ENCODE measurements around the gene OLFM2.
"Not testable (repeated sequence)": the region's sequence is repeated elsewhere in the genome, so short reads cannot be mapped to it uniquely, and the experiment has no call there.

The OLFM2 gene

DNA sequence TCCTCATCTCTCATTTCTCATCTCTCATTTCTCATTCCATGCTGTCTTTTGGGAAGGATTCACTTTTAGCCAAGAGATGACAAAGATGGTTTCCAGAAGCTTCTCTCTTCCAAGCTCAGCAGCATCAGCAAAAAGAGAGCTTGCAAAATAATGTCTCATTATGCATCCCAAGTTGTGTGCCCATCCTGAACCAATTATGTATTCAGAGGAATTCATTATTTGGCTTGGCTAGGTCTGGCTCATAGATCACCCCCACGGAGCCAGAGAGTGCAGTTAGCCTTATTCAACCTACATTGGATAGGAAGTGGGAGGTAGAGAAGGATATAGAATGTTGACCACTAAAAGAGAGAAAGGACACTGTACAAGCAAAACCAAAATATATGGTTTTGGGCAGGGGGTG is 5.4 kb upstream of the OLFM2 start:
- DNase-seq (ENCODE audit: low spot score), result no peak

DNA sequence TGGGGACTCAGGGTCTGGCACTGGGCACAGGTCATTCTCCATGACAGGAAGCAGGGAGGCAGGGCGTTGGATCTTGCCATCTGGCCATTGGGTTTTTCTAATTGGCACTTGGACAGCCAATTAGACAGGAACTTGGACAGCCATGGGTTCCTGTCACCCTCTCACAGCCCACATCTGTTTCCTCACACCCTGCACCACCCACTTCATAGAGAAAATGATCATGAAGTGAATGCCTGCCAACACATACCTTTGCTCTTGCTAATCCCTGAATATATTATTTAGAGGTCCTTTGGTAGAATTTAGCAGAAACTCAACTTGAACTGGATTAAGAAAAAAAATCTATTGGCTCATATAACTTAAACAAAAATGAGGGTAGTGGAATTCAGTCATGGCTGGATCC is 4.9 kb upstream of the OLFM2 start:
- DNase-seq (ENCODE audit: low spot score), result no peak

GRCh38 chr19:9940778-9941177 is 4.5 kb upstream of the OLFM2 start:
- no peak for DNase-seq (ENCODE audit: low spot score)

GRCh38 chr19:9939301-9939913 is 3.1 kb upstream of the OLFM2 start:
- no peak for DNase-seq (ENCODE audit: low spot score)

DNA sequence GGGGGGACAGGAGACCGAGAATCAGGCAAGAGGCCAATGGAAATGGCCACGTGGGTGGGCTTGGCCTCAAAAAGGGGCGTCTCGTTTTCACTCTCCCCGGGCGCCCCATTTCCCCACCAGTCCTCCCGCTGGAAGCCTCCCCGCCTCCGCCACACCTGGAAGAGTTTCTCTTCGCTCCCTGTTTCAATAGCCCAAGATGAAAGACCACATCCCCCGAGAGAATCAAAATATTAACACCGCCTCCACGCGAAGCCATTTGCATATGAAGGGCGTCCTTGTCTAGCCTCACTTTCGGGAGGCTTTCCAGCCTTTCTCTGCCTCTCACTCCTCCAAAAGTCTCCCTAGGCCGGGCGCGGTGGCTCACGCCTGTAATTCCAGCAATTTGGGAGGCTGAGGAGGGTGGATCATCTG is 691 bp upstream of the OLFM2 start:
- DNase-seq (ENCODE audit: low spot score), result no peak

GRCh38 chr19:9935506-9936325 is 599 bp downstream of the OLFM2 start:
- no peak for DNase-seq (ENCODE audit: low spot score)

GRCh38 chr19:9934132-9934950 is 2.0 kb downstream of the OLFM2 start:
- peak; percentile 78 for DNase-seq (ENCODE audit: low spot score)

- no peak for DNase-seq (ENCODE audit: low spot score)
Observed at GRCh38 chr19:9932835-9933234, 3.5 kb downstream of the OLFM2 start.

- DNase-seq (ENCODE audit: low spot score), result no peak
Observed at GRCh38 chr19:9931629-9932028, 4.7 kb downstream of the OLFM2 start.

GRCh38 chr19:9923440-9923839 is 12.9 kb downstream of the OLFM2 start:
- DNase-seq (ENCODE audit: low spot score), result no peak

DNA sequence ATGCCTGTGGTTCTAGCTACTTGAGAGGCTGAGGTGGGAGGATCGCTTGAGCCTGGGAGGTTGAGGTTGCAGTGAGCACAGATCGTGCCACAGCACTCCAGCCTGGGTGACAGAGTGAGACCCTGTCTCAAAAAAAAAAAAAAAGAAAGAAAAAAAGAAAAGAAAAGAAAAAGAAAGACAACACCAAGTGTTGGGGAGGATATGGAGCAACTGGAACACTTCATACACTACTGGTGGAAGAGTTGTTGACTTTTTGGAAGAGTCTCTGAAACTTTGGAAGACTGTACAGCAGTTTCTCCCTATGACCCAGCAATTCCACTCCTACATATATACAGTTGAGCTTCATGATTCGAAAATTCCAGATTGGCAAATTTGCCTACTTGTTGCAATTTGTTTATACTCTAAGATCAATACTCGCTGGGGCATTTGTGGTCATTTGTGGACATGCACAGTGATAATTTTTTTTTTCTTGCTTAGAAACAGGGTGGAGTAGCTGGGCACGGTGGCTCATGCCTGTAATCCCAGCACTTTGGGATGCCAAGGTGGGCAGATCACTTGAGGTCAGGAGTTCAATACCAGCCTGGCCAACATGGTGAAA is 13.4 kb downstream of the OLFM2 start:
- not testable (repeated sequence) for DNase-seq (ENCODE audit: low spot score)

DNA sequence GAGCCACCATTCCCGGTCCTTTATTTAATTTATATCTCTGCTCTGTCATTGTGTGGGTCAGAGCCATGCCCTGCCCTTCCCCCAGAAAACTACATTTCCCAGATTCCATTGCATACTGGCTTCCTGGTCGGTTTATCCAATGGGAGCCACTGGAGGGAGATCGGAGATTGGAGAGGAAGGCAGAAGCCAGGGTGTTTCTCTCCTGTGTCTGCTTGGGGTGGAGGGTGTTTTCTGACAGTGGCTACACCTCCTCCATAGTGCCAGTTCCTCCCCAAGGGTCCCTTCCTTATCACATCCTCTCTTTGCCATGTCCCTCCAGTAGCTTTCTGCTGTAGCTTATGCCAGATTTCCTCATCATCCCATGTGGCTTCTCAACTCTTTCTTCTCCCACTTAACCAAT is 19.0 kb downstream of the OLFM2 start:
- no peak for DNase-seq (ENCODE audit: low spot score)

- no peak for DNase-seq (ENCODE audit: low spot score)
Observed at GRCh38 chr19:9916719-9917118, 19.6 kb downstream of the OLFM2 start.

DNA sequence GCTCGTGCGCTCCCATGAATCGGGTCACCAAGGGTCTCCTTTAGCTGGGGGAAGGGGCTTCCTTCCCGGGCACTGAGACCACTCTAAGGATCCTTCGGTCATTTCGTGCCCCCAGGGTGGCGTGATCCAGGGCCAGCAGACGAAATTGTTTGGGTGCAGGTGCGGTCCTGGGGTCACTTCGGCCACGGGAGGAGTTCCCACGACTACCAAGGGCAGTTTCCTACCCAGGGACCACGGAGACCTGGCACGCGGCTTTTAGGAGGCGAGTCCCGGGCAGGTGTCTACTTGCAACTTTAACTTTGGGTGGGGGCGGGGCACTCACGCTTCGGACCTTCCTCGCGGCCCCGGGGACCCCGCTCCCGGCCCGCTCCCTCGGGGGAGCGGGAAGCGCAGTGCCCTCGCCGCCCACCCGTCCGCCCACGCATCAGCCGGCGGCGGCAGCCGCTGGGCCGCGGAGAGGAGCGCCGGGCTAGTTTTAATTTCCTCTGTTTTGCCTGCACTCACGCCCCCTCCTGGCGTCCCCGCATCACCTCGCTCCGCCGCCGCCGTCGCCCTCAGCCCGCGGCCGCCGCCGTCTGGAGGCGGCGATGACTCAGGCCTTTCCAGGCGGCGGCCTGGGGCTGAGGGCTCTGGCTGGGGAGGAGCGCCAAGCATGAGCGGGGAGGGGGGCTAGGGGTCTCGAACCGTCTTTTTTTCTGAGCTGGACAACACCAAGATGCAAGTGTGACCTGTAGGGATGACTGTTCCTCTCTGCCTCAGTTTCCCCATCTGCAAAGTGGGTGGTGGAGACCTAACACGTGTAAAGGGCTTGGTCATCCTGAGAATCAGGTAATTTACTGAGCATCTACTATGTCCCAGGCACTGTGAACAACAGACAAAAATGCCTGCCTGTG is 21.8 kb downstream of the OLFM2 start:
- DNase-seq (ENCODE audit: low spot score), result peak; percentile 42

GRCh38 chr19:9914001-9914314 is 22.4 kb downstream of the OLFM2 start:
- no peak for DNase-seq (ENCODE audit: low spot score)

DNA sequence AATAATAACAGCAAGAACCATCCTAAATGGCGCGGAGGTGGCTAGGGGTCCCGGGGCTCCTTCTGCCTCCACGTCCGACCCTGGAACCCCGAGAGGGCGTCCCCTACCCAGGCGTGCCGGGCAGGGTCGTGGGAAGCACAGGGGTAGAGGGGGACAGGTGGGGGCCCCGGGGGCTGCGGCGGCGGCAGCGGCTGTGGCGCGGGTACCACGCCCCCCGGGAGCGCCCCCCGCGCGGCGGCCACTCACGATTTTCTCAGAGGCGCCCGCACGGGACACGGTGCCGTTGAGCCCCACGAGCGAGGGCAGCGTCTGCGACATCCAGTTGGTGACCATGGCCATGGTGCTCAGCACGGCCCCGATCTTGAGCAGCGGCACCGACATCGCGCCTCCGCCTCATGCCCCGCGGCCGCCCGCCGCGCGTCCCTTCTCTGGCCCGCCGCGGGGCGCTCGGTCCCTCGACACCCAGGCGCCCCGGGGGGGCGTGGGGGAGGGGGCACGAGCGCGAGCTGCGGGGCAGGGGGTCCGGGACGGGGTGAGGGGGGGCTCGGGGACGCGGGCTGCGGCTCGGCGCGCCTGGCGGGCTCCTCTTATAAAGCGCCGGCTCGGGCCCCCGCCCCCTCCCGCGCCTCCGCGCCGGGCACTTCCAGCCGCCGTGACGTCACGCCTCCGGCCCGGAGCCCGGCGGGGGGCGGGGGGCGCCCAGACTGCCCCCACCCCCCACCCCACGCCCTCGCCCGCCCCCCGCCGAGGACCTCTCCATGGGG is 22.9 kb downstream of the OLFM2 start:
- DNase-seq (ENCODE audit: low spot score), result no peak

DNA sequence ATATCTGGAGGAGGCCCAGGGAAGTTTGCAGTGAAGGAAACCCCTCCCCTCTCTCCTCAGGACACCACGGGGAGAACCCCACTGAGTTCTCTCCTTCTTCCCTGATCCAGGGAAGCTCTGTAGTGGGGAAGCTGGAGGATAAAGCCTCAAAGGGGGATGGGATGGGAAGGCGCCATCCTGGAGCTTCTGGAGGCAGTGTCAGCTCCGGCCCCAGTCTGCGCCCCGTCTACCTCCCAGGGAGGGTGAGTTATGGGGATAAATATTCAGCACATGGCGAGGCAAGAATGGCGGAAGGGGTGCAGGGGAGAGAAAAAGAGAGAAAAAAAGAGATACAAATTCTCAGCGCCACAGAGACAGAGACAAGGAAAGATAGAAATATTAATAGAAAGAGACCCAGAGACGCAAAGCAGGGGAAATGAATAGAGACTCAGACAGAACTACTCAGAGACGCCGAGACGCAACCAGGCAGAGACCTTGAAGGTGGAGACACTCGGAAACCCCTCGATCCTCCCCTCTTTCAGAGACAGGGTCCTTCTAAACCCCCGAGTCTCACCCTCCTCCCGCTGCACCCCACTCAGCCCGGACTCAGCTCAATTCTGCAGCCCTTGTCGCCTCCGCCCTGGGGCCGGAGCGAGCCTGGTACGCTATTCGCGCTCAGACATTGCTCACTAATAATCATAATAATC is 23.6 kb downstream of the OLFM2 start:
- no peak for DNase-seq (ENCODE audit: low spot score)

- DNase-seq (ENCODE audit: low spot score), result no peak
Observed at GRCh38 chr19:9911524-9912185, 24.7 kb downstream of the OLFM2 start.

- no peak for DNase-seq (ENCODE audit: low spot score)
Observed at GRCh38 chr19:9910625-9911024, 25.7 kb downstream of the OLFM2 start.

- DNase-seq (ENCODE audit: low spot score), result no peak
Observed at GRCh38 chr19:9909251-9909650, 27.1 kb downstream of the OLFM2 start.

Data from hematopoietic multipotent progenitor cell treated with erythropoietin and hydrocortisone succinate and interleukin-3 and kit ligand, for 15 days (in vitro differentiated cells).